CD4-positive, alpha-beta T cell treated with Interleukin-12 subunit alpha and Interleukin-12 subunit beta, for 1 hour (primary cell): Measurements from ENCODE around the gene LINGO4.

Experiments used
- DNase-seq: peaks from one replicate; pipeline ENCODE4 v3.0.0-alpha.2; 2020

LINGO4 gene

GRCh38 chr1:151833172-151833900 is 28.1 kb upstream of the LINGO4 start:
- DNase-seq, result no peak

- DNase-seq, result no peak
Measured at GRCh38 chr1:151832318-151832980, 27.2 kb upstream of the LINGO4 start.

- DNase-seq, result no peak
Measured at GRCh38 chr1:151831605-151832004, 26.4 kb upstream of the LINGO4 start, which contains the start of gene RORC. RORC (minus strand) TSS chr1:151831802; CDS start chr1:151831764, 38 bp downstream.

- no peak for DNase-seq
Measured at GRCh38 chr1:151831256-151831591, 26.0 kb upstream of the LINGO4 start.

GRCh38 chr1:151830055-151830454 is 24.8 kb upstream of the LINGO4 start:
- DNase-seq, result no peak

- no peak for DNase-seq
Measured at GRCh38 chr1:151829352-151830046, 24.3 kb upstream of the LINGO4 start.

- DNase-seq, result no peak
Measured at GRCh38 chr1:151828921-151829320, 23.7 kb upstream of the LINGO4 start.

GRCh38 chr1:151827853-151828252 is 22.6 kb upstream of the LINGO4 start:
- DNase-seq, result no peak

- peak; percentile 41 for DNase-seq
Measured at GRCh38 chr1:151825751-151826660, 20.8 kb upstream of the LINGO4 start.

- no peak for DNase-seq
Measured at GRCh38 chr1:151825204-151825603, 20.0 kb upstream of the LINGO4 start.

GRCh38 chr1:151823175-151823574 is 18.0 kb upstream of the LINGO4 start:
- no peak for DNase-seq

- DNase-seq, result no peak
Measured at GRCh38 chr1:151822404-151822803, 17.2 kb upstream of the LINGO4 start.

GRCh38 chr1:151820940-151821339 is 15.7 kb upstream of the LINGO4 start:
- DNase-seq, result peak; percentile 41

GRCh38 chr1:151819976-151820623 is 14.9 kb upstream of the LINGO4 start:
- DNase-seq, result no peak

GRCh38 chr1:151819227-151819835 is 14.1 kb upstream of the LINGO4 start:
- DNase-seq, result no peak

GRCh38 chr1:151817353-151817730 is 12.1 kb upstream of the LINGO4 start:
- no peak for DNase-seq

GRCh38 chr1:151816548-151817352 is 11.5 kb upstream of the LINGO4 start:
- DNase-seq, result no peak

- peak; percentile 63 for DNase-seq
Measured at GRCh38 chr1:151815716-151816327, 10.6 kb upstream of the LINGO4 start.

GRCh38 chr1:151814971-151815545 is 9.8 kb upstream of the LINGO4 start:
- DNase-seq, result no peak

- DNase-seq, result no peak
Measured at GRCh38 chr1:151814426-151814825, 9.2 kb upstream of the LINGO4 start.
